Endothelial cell of umbilical vein (primary cell): ENCODE results near the gene HTR3C. TPM values are rescaled to one million over a fixed set of nuclear protein-coding genes. Genes with fewer than 3 reads are reported as not detected.
"Not testable (repeated sequence)": the region's sequence is repeated elsewhere in the genome, so short reads cannot be mapped to it uniquely, and the experiment has no call there.

Source experiments
- BruUV-seq: library from RNA; stranded (reverse); fragments of 400-500 nt; replicated peaks from 2 replicates; lab custom pipeline; 2021; lab: Mats Ljungman, UMichigan
- CTCF ChIA-PET: fragments of 300-600, 350-600 bp; sonication (Branson Sonifier 250); formaldehyde crosslinking; loops from one replicate; lab custom pipeline; 2021; ENCODE audit warnings: antibody characterized with exemption, inconsistent platforms; lab: Charles Lee
- POLR2A ChIA-PET: fragments of 300-600, 350-600 bp; sonication (Branson Sonifier 250); formaldehyde crosslinking; loops from one replicate; lab custom pipeline; 2021; ENCODE audit warnings: antibody characterized with exemption, inconsistent platforms; lab: Charles Lee
- DNase-seq: peaks from one replicate; pipeline ENCODE4 v3.0.0-alpha.2; 2011; ENCODE audit warnings: low read depth, low spot score
- FAIRE-seq: peaks from 2 replicates; lab custom pipeline; 2011; peaks lifted over from hg19 to GRCh38; lab: Jason Lieb, UNC
- H2AFZ ChIP-seq: 2 replicates; pipeline ENCODE4 v1.6.0; 2012; ENCODE audit warnings: low read depth, low read length, control low read depth, inconsistent platforms
- H3K27ac ChIP-seq: 2 replicates; pipeline ENCODE4 v1.5.1; 2011; ENCODE audit warnings: low read depth, mild to moderate bottlenecking, control low read depth, low read length, moderate library complexity; ENCODE audit not compliant: insufficient read depth
- H3K27me3 ChIP-seq, 2 experiments: 2 replicates each; pipeline versions ENCODE4 v1.6.0 to v1.6.1; 2011; ENCODE audit warnings: low read length in 2 of 2, mixed read lengths in 1 of 2; ENCODE audit not compliant: control insufficient read depth in 2 of 2, insufficient read depth in 2 of 2
- H3K36me3 ChIP-seq, 2 experiments: 2 replicates in 1 of 2; 3 replicates in 1 of 2; pipeline ENCODE4 v1.5.1; 2011; ENCODE audit warnings: low read length in 2 of 2, mild to moderate bottlenecking in 1 of 2, moderate library complexity in 1 of 2; ENCODE audit not compliant: control insufficient read depth in 2 of 2, insufficient read depth in 2 of 2; ENCODE audit errors: extremely low read depth in 1 of 2
- H3K4me1 ChIP-seq: 3 replicates; pipeline ENCODE4 v1.5.1; 2011; ENCODE audit warnings: mild to moderate bottlenecking, low read length; ENCODE audit not compliant: control insufficient read depth, insufficient read depth; ENCODE audit errors: extremely low read depth
- H3K4me2 ChIP-seq: 2 replicates; pipeline ENCODE4 v1.6.1; 2011; ENCODE audit warnings: low read length, control low read depth, mixed read lengths; ENCODE audit not compliant: insufficient read depth
- H3K4me3 ChIP-seq, 3 experiments: fragments of 200-600 bp in 1 of 3; sonication (generic), shearing (Covaris generic) in 1 of 3; replicated peaks in 1 of 3; 2 replicates each; pipeline ENCODE4 v1.5.1; 2011 to 2016; ENCODE audit warnings: control low read depth in 3 of 3, low read length in 3 of 3, mild to moderate bottlenecking in 2 of 3, inconsistent platforms in 1 of 3, low read depth in 1 of 3, moderate library complexity in 1 of 3; ENCODE audit not compliant: insufficient read depth in 1 of 3
- H3K79me2 ChIP-seq: 2 replicates; pipeline ENCODE4 v1.6.0; 2012; ENCODE audit warnings: low read length, inconsistent platforms; ENCODE audit not compliant: control insufficient read depth, insufficient read depth
- H3K9ac ChIP-seq: replicated peaks from 2 replicates; pipeline ENCODE3; 2011; ENCODE audit warnings: low read length, control low read depth; ENCODE audit not compliant: insufficient read depth; ENCODE audit errors: extremely low read depth
- H3K9me1 ChIP-seq: replicated peaks from 3 replicates; pipeline ENCODE4 v1.6.0; 2011; ENCODE audit warnings: mild to moderate bottlenecking, low read length; ENCODE audit not compliant: control insufficient read depth, insufficient read depth; ENCODE audit errors: extremely low read depth
- H3K9me3 ChIP-seq: replicated peaks from 2 replicates; pipeline ENCODE4 v1.5.1; 2012; ENCODE audit warnings: low read length, inconsistent platforms; ENCODE audit not compliant: control insufficient read depth, insufficient read depth
- H4K20me1 ChIP-seq: replicated peaks from 2 replicates; pipeline ENCODE3; 2011; ENCODE audit warnings: mild to moderate bottlenecking, low read length; ENCODE audit not compliant: control insufficient read depth, insufficient read depth; ENCODE audit errors: extremely low read depth
- EZH2 ChIP-seq: IDR thresholded peaks from 2 replicates; pipeline ENCODE4 v1.6.1; 2012; ENCODE audit warnings: borderline replicate concordance, low read depth, mild to moderate bottlenecking, moderate library complexity, low read length, inconsistent platforms; ENCODE audit not compliant: severe bottlenecking
- FOS ChIP-seq: IDR thresholded peaks from 2 replicates; pipeline ENCODE4 v1.6.1; 2011; ENCODE audit warnings: mild to moderate bottlenecking, low read length, moderate library complexity, borderline replicate concordance; ENCODE audit not compliant: insufficient read depth
- GATA2 ChIP-seq: IDR thresholded peaks from 2 replicates; pipeline ENCODE4 v1.7.0; 2011; ENCODE audit warnings: low read depth, mild to moderate bottlenecking, moderate library complexity, mixed read lengths, low read length; ENCODE audit not compliant: insufficient read length, insufficient read depth
- JUN ChIP-seq: IDR thresholded peaks from 2 replicates; pipeline ENCODE4 v1.6.1; 2011; ENCODE audit warnings: borderline replicate concordance, low read depth; ENCODE audit not compliant: insufficient read length, insufficient read depth
- MYC ChIP-seq: IDR thresholded peaks from one replicate; pipeline ENCODE4 v1.6.1; 2011; ENCODE audit warnings: mild to moderate bottlenecking, low read depth, low read length
- POLR2A ChIP-seq: IDR thresholded peaks from 2 replicates; pipeline ENCODE4 v1.6.1; 2012; ENCODE audit warnings: low read depth, mild to moderate bottlenecking, control low read depth, low read length
- POLR2AphosphoS5 ChIP-seq: IDR thresholded peaks from 2 replicates; pipeline ENCODE4 v1.6.1; 2012; ENCODE audit warnings: low read depth, mild to moderate bottlenecking, control low read depth, low read length, moderate library complexity; ENCODE audit not compliant: insufficient read depth
- dilution Hi-C: fragments of 300-500 bp; cut with MboI; formaldehyde crosslinking; loops from one replicate; pipeline ENCODE4 v1.15.0; 2019; ENCODE audit warnings: low sequenced_read_pairs; ENCODE audit not compliant: extremely low pct_ligation_motif_present
- intact Hi-C: fragments of 100-400 bp; cut with micrococcal nuclease; formaldehyde crosslinking; loops from one replicate; pipeline ENCODE4 v1.10.0; 2022
- polyA plus RNA-seq, 4 experiments: library from polyadenylated mRNA; depleted of rRNA in 3 of 4; stranded (reverse) in 3 of 4; unstranded in 1 of 4; fragments of >200 nt; gene quantifications; 2 replicates each; pipeline versions ENCODE4 v1.2.1 to v1.2.3, GENCODE V29; 2011 to 2012; ENCODE audit warnings: missing spikeins in 1 of 4
- total RNA-seq: library from RNA; stranded (reverse); gene quantifications from 2 replicates; pipeline ENCODE4 v1.2.3, GENCODE V29; 2021
- TF ChIP-seq, protein P1 (sequence below): IDR thresholded peaks from 2 replicates; pipeline ENCODE4 v1.6.1; 2011; ENCODE audit not compliant: insufficient read depth, insufficient read length
- TF ChIP-seq, protein P2 (sequence below), 2 donors: IDR thresholded peaks; 1 replicate in 1 of 2; 2 replicates in 1 of 2; pipeline ENCODE4 v1.5.1; 2011; ENCODE audit warnings: low read length in 2 of 2, mild to moderate bottlenecking in 2 of 2, moderate library complexity in 2 of 2, control low read depth in 1 of 2, inconsistent platforms in 1 of 2, low read depth in 1 of 2; ENCODE audit not compliant: insufficient read depth in 1 of 2; ENCODE audit errors: extremely low read depth in 1 of 2

The HTR3C gene
- total and polyA plus RNA-seq, 2 donors (not counting 3 experiments of a cell fraction or from before 2014, with no cell fraction given) = not detected

DNA sequence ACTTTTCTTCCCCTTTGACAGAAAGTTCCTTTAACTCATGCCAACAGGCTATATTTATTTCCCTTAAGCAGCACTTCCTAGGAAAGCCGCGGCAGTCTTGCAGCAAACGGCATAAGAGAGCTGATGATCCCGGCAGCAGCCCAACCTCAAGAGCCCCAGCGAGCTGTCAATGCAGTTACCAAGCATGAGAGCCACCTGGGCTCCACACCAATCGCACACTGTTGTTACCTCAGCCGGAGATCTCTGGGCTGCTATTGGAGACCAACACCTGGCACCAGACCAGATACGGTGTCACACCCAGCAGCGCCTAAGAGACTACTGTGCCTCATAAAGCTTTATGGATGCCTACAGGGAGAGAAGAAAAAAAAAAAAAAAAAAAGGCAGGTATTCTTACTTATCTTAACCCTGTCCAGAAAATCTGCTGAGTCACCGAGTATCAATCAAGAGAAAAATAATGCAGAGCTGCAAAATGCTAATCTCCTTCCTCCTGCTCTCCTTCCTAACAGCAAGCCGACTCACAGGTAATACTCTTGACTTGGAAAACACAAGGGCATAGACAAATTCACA lies 46.8 kb upstream of the HTR3C start:
- Histone ChIP-seq H2AFZ (peak overlapping the region; percentile 71), H3K36me3 (no peaks in the 10 kb centered on the region), H3K4me1 (peaks cover 15% of the 10 kb centered on the region), H3K9ac (no peak overlapping the region), H3K9me3 (no peaks in the 10 kb centered on the region), H3K9me1 (no peaks in the 10 kb centered on the region), H4K20me1 (no peaks in the 10 kb centered on the region), H3K27me3 (no peaks in the 10 kb centered on the region), H3K4me3 (peak overlapping the region in 1 of 3 experiments; percentile 27), H3K79me2 (no peaks in the 10 kb centered on the region), H3K27ac (no peak overlapping the region), H3K4me2 (peak overlapping the region; percentile 66)
- CTCF ChIA-PET = interaction anchor here (0.9 to 3.3 kb wide), 6 partner anchors 8 to 283 kb away, joined by 3 to 31 read pairs (median 4); partner anchors contain the start of genes ABCC5 and PARL
- BruUV-seq = no TSS peak
- TF ChIP-seq EZH2 (no peak), GATA2 (peak; percentile 74), POLR2AphosphoS5 (no peak), MYC (no peak), POLR2A (no peak), FOS (peak; percentile 7), JUN (no peak)
- TF ChIP-seq, protein P1, sequence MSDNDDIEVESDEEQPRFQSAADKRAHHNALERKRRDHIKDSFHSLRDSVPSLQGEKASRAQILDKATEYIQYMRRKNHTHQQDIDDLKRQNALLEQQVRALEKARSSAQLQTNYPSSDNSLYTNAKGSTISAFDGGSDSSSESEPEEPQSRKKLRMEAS = no peak
- TF ChIP-seq, protein P2, sequence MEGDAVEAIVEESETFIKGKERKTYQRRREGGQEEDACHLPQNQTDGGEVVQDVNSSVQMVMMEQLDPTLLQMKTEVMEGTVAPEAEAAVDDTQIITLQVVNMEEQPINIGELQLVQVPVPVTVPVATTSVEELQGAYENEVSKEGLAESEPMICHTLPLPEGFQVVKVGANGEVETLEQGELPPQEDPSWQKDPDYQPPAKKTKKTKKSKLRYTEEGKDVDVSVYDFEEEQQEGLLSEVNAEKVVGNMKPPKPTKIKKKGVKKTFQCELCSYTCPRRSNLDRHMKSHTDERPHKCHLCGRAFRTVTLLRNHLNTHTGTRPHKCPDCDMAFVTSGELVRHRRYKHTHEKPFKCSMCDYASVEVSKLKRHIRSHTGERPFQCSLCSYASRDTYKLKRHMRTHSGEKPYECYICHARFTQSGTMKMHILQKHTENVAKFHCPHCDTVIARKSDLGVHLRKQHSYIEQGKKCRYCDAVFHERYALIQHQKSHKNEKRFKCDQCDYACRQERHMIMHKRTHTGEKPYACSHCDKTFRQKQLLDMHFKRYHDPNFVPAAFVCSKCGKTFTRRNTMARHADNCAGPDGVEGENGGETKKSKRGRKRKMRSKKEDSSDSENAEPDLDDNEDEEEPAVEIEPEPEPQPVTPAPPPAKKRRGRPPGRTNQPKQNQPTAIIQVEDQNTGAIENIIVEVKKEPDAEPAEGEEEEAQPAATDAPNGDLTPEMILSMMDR (IDR thresholded peaks at IDR 0.05; ENCODE audit: extremely low read depth in 1 of 2, insufficient read depth in 1 of 2, low read depth in 1 of 2, low read length in 2 of 2) = no peak
- intact Hi-C loops = no loop called here
- POLR2A ChIA-PET = interaction anchor here (0.7 to 1.3 kb wide), 3 partner anchors 12 to 14 kb away, joined by 3 to 7 read pairs (median 5); partner anchors contain the start of gene ABCC5
- DNase-seq (peak; percentile 69), FAIRE-seq (peak; percentile 33)
- dilution Hi-C loops = no loop called here

DNA sequence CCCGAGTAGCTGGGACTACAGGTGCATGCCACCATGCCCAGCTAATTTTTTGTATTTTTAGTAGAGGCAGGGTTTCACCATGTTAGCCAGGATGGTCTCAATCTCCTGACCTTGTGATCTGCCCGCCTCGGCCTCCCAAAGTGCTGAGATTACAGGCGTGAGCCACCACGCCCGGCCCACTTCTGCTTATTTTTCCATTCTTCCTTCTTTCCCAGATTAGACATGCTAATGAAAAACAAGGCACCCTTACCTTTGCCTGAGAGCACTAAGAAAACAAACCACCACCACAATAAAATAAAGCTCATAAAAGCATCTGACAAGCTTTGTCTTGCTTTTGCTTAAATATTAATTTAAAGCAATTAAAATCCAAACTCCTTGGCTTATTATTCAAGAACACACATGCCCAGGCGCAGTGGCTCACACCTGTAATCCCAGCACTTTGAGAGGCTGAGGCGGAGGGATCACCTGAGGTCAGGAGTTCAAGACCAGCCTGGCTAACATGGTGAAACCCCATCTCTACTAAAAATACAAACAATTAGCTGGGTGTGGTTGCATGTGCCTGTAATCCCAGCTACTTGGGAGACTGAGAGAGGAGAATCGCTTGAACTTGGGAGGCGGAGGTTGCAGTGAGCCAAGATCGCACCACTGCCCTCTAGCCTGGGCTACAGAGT lies 45.6 kb upstream of the HTR3C start:
- H3K4me3 ChIP-seq, DNase-seq, H3K9me3 ChIP-seq, H3K27ac ChIP-seq, H3K79me2 ChIP-seq, BruUV-seq, FAIRE-seq, H2AFZ ChIP-seq, intact Hi-C loops, H3K27me3 ChIP-seq, H4K20me1 ChIP-seq, H3K9ac ChIP-seq, H3K4me2 ChIP-seq, H3K36me3 ChIP-seq, H3K9me1 ChIP-seq, dilution Hi-C loops: not testable (repeated sequence)
- POLR2A ChIA-PET = interaction anchor here (1.3 kb wide), 1 partner anchor 11 kb away, joined by 3 read pairs; no protein-coding TSS in a partner anchor
- peaks cover 15% of the 10 kb centered on the region for H3K4me1 ChIP-seq
- CTCF ChIA-PET = interaction anchor here (0.6 to 3.3 kb wide), 3 partner anchors 9 to 112 kb away, joined by 3 to 31 read pairs (median 3); partner anchors contain the start of gene ABCC5
